Thyroid gland (tissue), 4 donors: ENCODE measurements around the gene BMPR2. TPM values are rescaled to one million over a fixed set of nuclear protein-coding genes. Genes with fewer than 3 reads are reported as not detected.

ENCODE experiments used
- DNase-seq, 2 donors: peaks; one replicate each; pipeline ENCODE4 v3.0.0-alpha.2; 2019
- H3K27ac ChIP-seq, 3 donors: fragments of 200-600 bp; sonication (generic); 1 replicate in 2 of 3; 2 replicates in 1 of 3; pipeline ENCODE4 v1.5.1; 2016 to 2019; ENCODE audit warnings: mild to moderate bottlenecking in 1 of 3, moderate library complexity in 1 of 3
- H3K27me3 ChIP-seq: fragments of 200-600 bp; sonication (generic); one replicate; pipeline ENCODE4 v1.5.1; 2019
- H3K36me3 ChIP-seq, 2 donors: fragments of 200-600 bp; sonication (generic); one replicate each; pipeline ENCODE4 v1.5.1; 2016 to 2019
- H3K4me1 ChIP-seq, 2 donors: fragments of 200-600 bp; sonication (generic); one replicate each; pipeline ENCODE4 v1.5.1; 2017 to 2019
- H3K4me3 ChIP-seq, 3 donors: fragments of 200-600 bp; sonication (generic); replicated peaks in 1 of 3; 1 replicate in 2 of 3; 2 replicates in 1 of 3; pipeline ENCODE4 v1.5.1; 2016; ENCODE audit warnings: mild to moderate bottlenecking in 1 of 3
- H3K9me3 ChIP-seq: fragments of 200-600 bp; sonication (generic); one replicate; pipeline ENCODE4 v1.5.1; 2017
- CTCF ChIP-seq, 6 experiments: fragments of 200-600 bp in 3 of 6; fragments of 450-650 bp in 3 of 6; sonication (generic) in 3 of 6; IDR thresholded peaks; one replicate each; pipeline ENCODE4 v1.5.1; 2016 to 2019; ENCODE audit warnings: antibody characterized with exemption in 6 of 6, mild to moderate bottlenecking in 2 of 6, inconsistent platforms in 1 of 6, moderate library complexity in 1 of 6
- POLR2A ChIP-seq, 2 donors: fragments of 450-650 bp; IDR thresholded peaks; one replicate each; pipeline ENCODE4 v1.6.1; 2017; ENCODE audit warnings: antibody characterized with exemption in 2 of 2, mild to moderate bottlenecking in 2 of 2, moderate library complexity in 1 of 2
- WGBS, 2 donors: methylation state at CpG; one replicate each; pipeline ENCODE4 v1.1.5; 2017; 5-methylcytosine and 5-hydroxymethylcytosine counted together
- intact Hi-C: fragments of 100-400 bp; cut with DNase I; formaldehyde crosslinking; loops from one replicate; pipeline ENCODE4 v1.15.1; 2023
- total RNA-seq, 4 donors: library from RNA; depleted of rRNA; stranded (reverse); fragments of >200 nt; gene quantifications; one replicate each; pipeline ENCODE4 v1.2.3, GENCODE V29; 2016

Gene BMPR2
- 10 to 100 TPM; 50.1 to 67.0 (median 56.3) TPM for total RNA-seq

GRCh38 chr2:202375609-202376408 lies at the start of gene BMPR2:
Gene BMPR2 (plus strand): TSS chr2:202376327. CDS start chr2:202377475, 1,148 bp downstream.
- TF ChIP-seq CTCF (IDR thresholded peaks at IDR 0.05) (no peak), POLR2A (IDR thresholded peaks at IDR 0.05) (peak; percentile 66 to 92)
- Histone ChIP-seq H3K27me3 (no peaks in the 10 kb centered on the region), H3K9me3 (no peaks in the 10 kb centered on the region), H3K36me3 (no peaks in the 10 kb centered on the region), H3K4me3 (peak within 1 kb of the TSS; percentile 25 to 91 (median 74)), H3K27ac (peak within 1 kb of the TSS; percentile 93 to 98 (median 97)), H3K4me1 (peaks cover 14 to 17% of the 10 kb centered on the region in 2 donors)
- intact Hi-C loops: loop anchor here (10.0 kb wide), 1 partner anchor 639 kb away; the partner anchor contains the start of gene NBEAL1
- peak; percentile 89 to 92 for DNase-seq
- WGBS, 2 donors: 0 to 1% methylated on average over 25 to 40 of the region's 70 CpGs

GRCh38 chr2:202327858-202328257 lies 48.3 kb upstream of the BMPR2 start:
- Histone ChIP-seq H3K27me3 (no peaks in the 10 kb centered on the region), H3K36me3 (no peaks in the 10 kb centered on the region), H3K9me3 (no peaks in the 10 kb centered on the region), H3K4me3 (no peak overlapping the region), H3K4me1 (no peaks in the 10 kb centered on the region), H3K27ac (no peak overlapping the region)
- intact Hi-C loops: no loop called here
- no peak for DNase-seq
- WGBS, 2 donors: 96 to 100% methylated on average over 1 of the region's 1 CpG
- TF ChIP-seq POLR2A (IDR thresholded peaks at IDR 0.05): no peak

GRCh38 chr2:202335791-202336467 lies 40.2 kb upstream of the BMPR2 start:
- TF ChIP-seq POLR2A (IDR thresholded peaks at IDR 0.05) (no peak), CTCF (IDR thresholded peaks at IDR 0.05) (no peak)

GRCh38 chr2:202337151-202337550 lies 39.0 kb upstream of the BMPR2 start:
- no peak overlapping the region for H3K4me3 ChIP-seq
- peak; percentile 63 to 64 for DNase-seq
- intact Hi-C loops: no loop called here
- no peak for TF ChIP-seq POLR2A (IDR thresholded peaks at IDR 0.05)
- no peak for TF ChIP-seq CTCF (IDR thresholded peaks at IDR 0.05)
- no peaks in the 10 kb centered on the region for H3K27me3 ChIP-seq
- H3K27ac ChIP-seq: no peak overlapping the region
- no peaks in the 10 kb centered on the region for H3K36me3 ChIP-seq
- 13 to 16% methylated on average over 2 of the region's 2 CpGs for WGBS, 2 donors
- H3K4me1 ChIP-seq: peaks cover 0 to 3% of the 10 kb centered on the region in 2 donors
- H3K9me3 ChIP-seq: no peaks in the 10 kb centered on the region

More at GRCh38 chr2:202335791-202336467, 40.2 kb upstream of the BMPR2 start:
- no peaks in the 10 kb centered on the region for H3K27me3 ChIP-seq
- intact Hi-C loops: no loop called here
- DNase-seq: no peak
- H3K27ac ChIP-seq: no peak overlapping the region
- H3K4me1 ChIP-seq: peaks cover 0 to 3% of the 10 kb centered on the region in 2 donors
- no peak overlapping the region for H3K4me3 ChIP-seq
- H3K36me3 ChIP-seq: no peaks in the 10 kb centered on the region
- WGBS, 2 donors: 80 to 97% methylated on average over 5 to 6 of the region's 6 CpGs
- no peaks in the 10 kb centered on the region for H3K9me3 ChIP-seq

- no peak for DNase-seq
- H3K4me3 ChIP-seq: no peak overlapping the region
- no peak overlapping the region for H3K27ac ChIP-seq
- H3K36me3 ChIP-seq: no peaks in the 10 kb centered on the region
- TF ChIP-seq POLR2A (IDR thresholded peaks at IDR 0.05) (no peak), CTCF (IDR thresholded peaks at IDR 0.05) (no peak)
- intact Hi-C loops: no loop called here
- no peaks in the 10 kb centered on the region for H3K27me3 ChIP-seq
- WGBS, 2 donors: 84 to 91% methylated on average over 7 of the region's 7 CpGs
- H3K9me3 ChIP-seq: no peaks in the 10 kb centered on the region
- peaks cover 0 to 3% of the 10 kb centered on the region in 2 donors for H3K4me1 ChIP-seq
Measured at GRCh38 chr2:202337706-202338346, 38.3 kb upstream of the BMPR2 start.
